Neural cell (in vitro differentiated cells): ENCODE results near the gene ASB8. TPM values are rescaled to one million over a fixed set of nuclear protein-coding genes. Genes with fewer than 3 reads are reported as not detected.

Experiments
- H2AFZ ChIP-seq: fragments of 200-600, 300-800 bp; sonication (generic), shearing (Covaris generic); 2 replicates; pipeline ENCODE4 v1.6.0; 2014; ENCODE audit warnings: low read depth, mild to moderate bottlenecking, antibody characterized with exemption, low read length, moderate library complexity
- H3F3A ChIP-seq: fragments of 200-600 bp; shearing (Covaris generic); 2 replicates; pipeline ENCODE4 v1.6.1; 2016; ENCODE audit warnings: mild to moderate bottlenecking, moderate library complexity, mixed read lengths, antibody characterized with exemption, low read length; ENCODE audit not compliant: insufficient read depth, poor library complexity, severe bottlenecking
- H3K27ac ChIP-seq: fragments of 200-600, 300-800 bp; sonication (generic), shearing (Covaris generic); 2 replicates; pipeline ENCODE4 v1.5.1; 2014; ENCODE audit warnings: mild to moderate bottlenecking, low read length, moderate library complexity
- H3K27me3 ChIP-seq: fragments of 300-800, 200-600 bp; sonication (generic), shearing (Covaris generic); 2 replicates; pipeline ENCODE4 v1.6.0; 2014; ENCODE audit warnings: mild to moderate bottlenecking, low read depth, low read length, moderate library complexity; ENCODE audit not compliant: insufficient read depth
- H3K36me3 ChIP-seq: fragments of 300-800, 200-600 bp; sonication (generic), shearing (Covaris generic); 2 replicates; pipeline ENCODE4 v1.5.1; 2014; ENCODE audit warnings: mild to moderate bottlenecking, antibody characterized with exemption, low read length, moderate library complexity; ENCODE audit not compliant: insufficient read depth
- H3K4me2 ChIP-seq: fragments of 300-800, 200-600 bp; sonication (generic), shearing (Covaris generic); 2 replicates; pipeline ENCODE4 v1.6.0; 2014; ENCODE audit warnings: mild to moderate bottlenecking, low read length
- H3K4me3 ChIP-seq: fragments of 300-800, 200-600 bp; sonication (generic), shearing (Covaris generic); 2 replicates; pipeline ENCODE4 v1.5.1; 2014; ENCODE audit warnings: mild to moderate bottlenecking, low read length, moderate library complexity
- H3K79me2 ChIP-seq: fragments of 200-600 bp; shearing (Covaris generic); replicated peaks from 2 replicates; pipeline ENCODE4 v1.6.0; 2014; ENCODE audit warnings: mild to moderate bottlenecking, low read length, moderate library complexity; ENCODE audit not compliant: insufficient read depth
- H3K9ac ChIP-seq: fragments of 300-800, 200-600 bp; sonication (generic), shearing (Covaris generic); 2 replicates; pipeline ENCODE4 v1.6.1; 2016; ENCODE audit warnings: mild to moderate bottlenecking, low read length, mixed read lengths
- H3K9me2 ChIP-seq: fragments of 200-600 bp; shearing (Covaris generic); 2 replicates; pipeline ENCODE4 v1.6.1; 2016; ENCODE audit warnings: mild to moderate bottlenecking, low read length, mixed read lengths; ENCODE audit not compliant: insufficient read depth
- H3K9me3 ChIP-seq: fragments of 200-600, 300-800 bp; sonication (generic), shearing (Covaris generic); 2 replicates; pipeline ENCODE4 v1.6.1; 2016; ENCODE audit warnings: mild to moderate bottlenecking, mixed run types, low read length, moderate library complexity, mixed read lengths
- H4K20me1 ChIP-seq: fragments of 200-600 bp; shearing (Covaris generic); 2 replicates; pipeline ENCODE4 v1.6.1; 2016; ENCODE audit warnings: mild to moderate bottlenecking, mixed run types; ENCODE audit not compliant: insufficient read depth
- CTCF ChIP-seq: fragments of 450-650 bp; IDR thresholded peaks from 2 replicates; pipeline ENCODE4 v1.5.1; 2014; ENCODE audit warnings: antibody characterized with exemption, mild to moderate bottlenecking, moderate library complexity; ENCODE audit not compliant: poor library complexity, severe bottlenecking
- EP300 ChIP-seq: fragments of 450-650 bp; conservative IDR thresholded peaks from 2 replicates; pipeline ENCODE4 v1.6.1; 2014; ENCODE audit warnings: antibody characterized with exemption, mild to moderate bottlenecking, moderate library complexity; ENCODE audit not compliant: poor library complexity, severe bottlenecking
- EZH2 ChIP-seq: fragments of 200-600, 300-800 bp; shearing (Covaris generic), sonication (generic); IDR thresholded peaks from 2 replicates; pipeline ENCODE4 v1.6.1; 2014; ENCODE audit warnings: antibody characterized with exemption, low read length, borderline replicate concordance, mild to moderate bottlenecking; ENCODE audit not compliant: insufficient read depth, poor library complexity, severe bottlenecking
- MXI1 ChIP-seq: fragments of 450-650 bp; conservative IDR thresholded peaks from 2 replicates; pipeline ENCODE4 v1.6.1; 2014; ENCODE audit warnings: antibody characterized with exemption, mild to moderate bottlenecking; ENCODE audit not compliant: poor library complexity, severe bottlenecking
- POLR2AphosphoS5 ChIP-seq: IDR thresholded peaks from 2 replicates; pipeline ENCODE4 v1.6.1; 2012
- RAD21 ChIP-seq: fragments of 450-650 bp; conservative IDR thresholded peaks from 2 replicates; pipeline ENCODE4 v1.6.1; 2014; ENCODE audit warnings: antibody characterized with exemption, mild to moderate bottlenecking, moderate library complexity
- SMC3 ChIP-seq: fragments of 450-650 bp; conservative IDR thresholded peaks from 2 replicates; pipeline ENCODE4 v1.6.1; 2014; ENCODE audit warnings: antibody characterized with exemption, mild to moderate bottlenecking, moderate library complexity; ENCODE audit not compliant: poor library complexity
- TAF1 ChIP-seq: IDR thresholded peaks from 2 replicates; pipeline ENCODE4 v1.6.1; 2012; ENCODE audit warnings: low read depth
- polyA plus RNA-seq: library from polyadenylated mRNA; depleted of rRNA; stranded (reverse); fragments of >200 nt; gene quantifications from 2 replicates; pipeline ENCODE4 v1.2.3, GENCODE V29; 2014
- TF ChIP-seq, protein P1 (sequence below): IDR thresholded peaks from 2 replicates; pipeline ENCODE4 v1.6.1; 2012; ENCODE audit warnings: borderline replicate concordance

The ASB8 gene
- polyA plus RNA-seq, 1 donor from 2014 or later, result 41.7 TPM

DNA sequence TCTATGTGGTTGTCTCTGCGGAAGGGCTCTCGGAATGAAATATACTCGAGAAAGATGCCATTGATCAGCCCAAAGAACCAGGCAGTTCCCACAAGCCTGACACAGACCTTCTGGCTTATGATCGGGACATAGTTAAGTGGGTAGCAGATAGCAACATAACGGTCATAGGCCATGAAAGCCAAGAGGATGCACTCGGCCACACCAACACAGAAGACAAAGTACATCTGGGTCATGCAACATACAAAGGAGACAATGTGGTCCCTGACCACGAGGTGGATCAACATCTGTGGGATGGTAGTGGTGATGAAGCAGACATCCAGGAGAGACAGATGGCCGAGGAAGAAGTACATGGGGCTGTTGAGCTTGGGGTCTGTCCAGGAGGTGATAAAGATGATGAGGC lies 45.5 kb upstream of the ASB8 start:
- Histone ChIP-seq H2AFZ (no peak overlapping the region), H3K36me3 (no peaks in the 10 kb centered on the region), H3K27me3 (no peaks in the 10 kb centered on the region), H3K9me3 (no peaks in the 10 kb centered on the region), H3F3A (no peaks in the 10 kb centered on the region), H4K20me1 (no peaks in the 10 kb centered on the region), H3K9ac (no peak overlapping the region), H3K9me2 (no peaks in the 10 kb centered on the region), H3K79me2 (no peaks in the 10 kb centered on the region), H3K4me3 (no peak overlapping the region), H3K27ac (no peak overlapping the region), H3K4me2 (no peak overlapping the region)
- no peak for TF ChIP-seq SMC3
- TF ChIP-seq RAD21, result no peak
- TF ChIP-seq CTCF, result no peak
- TF ChIP-seq, protein P1, sequence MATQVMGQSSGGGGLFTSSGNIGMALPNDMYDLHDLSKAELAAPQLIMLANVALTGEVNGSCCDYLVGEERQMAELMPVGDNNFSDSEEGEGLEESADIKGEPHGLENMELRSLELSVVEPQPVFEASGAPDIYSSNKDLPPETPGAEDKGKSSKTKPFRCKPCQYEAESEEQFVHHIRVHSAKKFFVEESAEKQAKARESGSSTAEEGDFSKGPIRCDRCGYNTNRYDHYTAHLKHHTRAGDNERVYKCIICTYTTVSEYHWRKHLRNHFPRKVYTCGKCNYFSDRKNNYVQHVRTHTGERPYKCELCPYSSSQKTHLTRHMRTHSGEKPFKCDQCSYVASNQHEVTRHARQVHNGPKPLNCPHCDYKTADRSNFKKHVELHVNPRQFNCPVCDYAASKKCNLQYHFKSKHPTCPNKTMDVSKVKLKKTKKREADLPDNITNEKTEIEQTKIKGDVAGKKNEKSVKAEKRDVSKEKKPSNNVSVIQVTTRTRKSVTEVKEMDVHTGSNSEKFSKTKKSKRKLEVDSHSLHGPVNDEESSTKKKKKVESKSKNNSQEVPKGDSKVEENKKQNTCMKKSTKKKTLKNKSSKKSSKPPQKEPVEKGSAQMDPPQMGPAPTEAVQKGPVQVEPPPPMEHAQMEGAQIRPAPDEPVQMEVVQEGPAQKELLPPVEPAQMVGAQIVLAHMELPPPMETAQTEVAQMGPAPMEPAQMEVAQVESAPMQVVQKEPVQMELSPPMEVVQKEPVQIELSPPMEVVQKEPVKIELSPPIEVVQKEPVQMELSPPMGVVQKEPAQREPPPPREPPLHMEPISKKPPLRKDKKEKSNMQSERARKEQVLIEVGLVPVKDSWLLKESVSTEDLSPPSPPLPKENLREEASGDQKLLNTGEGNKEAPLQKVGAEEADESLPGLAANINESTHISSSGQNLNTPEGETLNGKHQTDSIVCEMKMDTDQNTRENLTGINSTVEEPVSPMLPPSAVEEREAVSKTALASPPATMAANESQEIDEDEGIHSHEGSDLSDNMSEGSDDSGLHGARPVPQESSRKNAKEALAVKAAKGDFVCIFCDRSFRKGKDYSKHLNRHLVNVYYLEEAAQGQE, result no peak
- no peak for TF ChIP-seq POLR2AphosphoS5
- no peak for TF ChIP-seq EP300

DNA sequence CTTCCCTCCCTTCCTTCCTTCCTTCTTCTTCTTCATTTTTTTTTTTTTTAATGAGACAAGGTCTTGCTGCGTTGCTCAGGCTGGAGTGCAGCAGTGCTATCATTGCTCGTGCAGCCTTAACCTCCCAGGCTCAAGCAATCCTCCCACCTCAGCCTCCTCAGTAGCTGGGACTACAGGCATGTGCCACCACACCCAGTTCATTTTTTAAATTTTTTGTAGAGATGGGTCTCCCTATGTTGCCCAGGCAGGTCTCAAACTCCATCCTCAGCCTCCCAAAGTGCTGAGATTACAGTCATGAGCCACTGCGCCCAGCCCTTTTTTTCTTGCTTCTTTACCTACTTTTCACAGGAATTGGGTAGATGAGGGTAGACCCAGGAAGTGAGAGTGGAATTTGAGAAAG lies 44.2 kb upstream of the ASB8 start:
- H3K4me2 ChIP-seq, result no peak overlapping the region
- no peaks in the 10 kb centered on the region for H3K9me3 ChIP-seq
- no peak overlapping the region for H2AFZ ChIP-seq
- H3K4me3 ChIP-seq, result no peak overlapping the region
- no peaks in the 10 kb centered on the region for H4K20me1 ChIP-seq
- TF ChIP-seq MXI1 (no peak), CTCF (no peak), POLR2AphosphoS5 (no peak), TAF1 (no peak), SMC3 (no peak), RAD21 (no peak), EZH2 (no peak), EP300 (no peak)
- TF ChIP-seq, protein P1, result no peak
- H3K79me2 ChIP-seq, result no peaks in the 10 kb centered on the region
- H3K9me2 ChIP-seq, result no peaks in the 10 kb centered on the region
- H3K27ac ChIP-seq, result no peak overlapping the region
- H3K36me3 ChIP-seq, result no peaks in the 10 kb centered on the region
- no peaks in the 10 kb centered on the region for H3K27me3 ChIP-seq
- no peak overlapping the region for H3K9ac ChIP-seq
- no peaks in the 10 kb centered on the region for H3F3A ChIP-seq
